GM06990 (cell line): ENCODE measurements around the gene LATS1.
"Not testable (repeated sequence)": the region's sequence is repeated elsewhere in the genome, so short reads cannot be mapped to it uniquely, and the experiment has no call there.

Experiments used
- DNase-seq: peaks from one replicate; pipeline ENCODE4 v3.0.0-alpha.2; 2011; ENCODE audit not compliant: insufficient read length; ENCODE audit errors: extremely low read depth
- H3K27me3 ChIP-seq: replicated peaks from 2 replicates; pipeline ENCODE4 v1.6.0; 2011; ENCODE audit warnings: low read length; ENCODE audit not compliant: control insufficient read depth, insufficient read depth
- H3K36me3 ChIP-seq: 2 replicates; pipeline ENCODE4 v1.5.1; 2011; ENCODE audit warnings: low read length; ENCODE audit not compliant: control insufficient read depth, insufficient read depth
- H3K4me3 ChIP-seq: replicated peaks from 2 replicates; pipeline ENCODE4 v1.5.1; 2011; ENCODE audit warnings: low read depth, mild to moderate bottlenecking, control low read depth, low read length
- TF ChIP-seq, protein P1 (sequence below): IDR thresholded peaks from 2 replicates; pipeline ENCODE4 v1.5.1; 2011; ENCODE audit warnings: low read length, control low read depth, mild to moderate bottlenecking, inconsistent platforms; ENCODE audit not compliant: insufficient read depth, poor library complexity, severe bottlenecking

The LATS1 gene

GRCh38 chr6:149750136-149750609 lies 32.3 kb upstream of the LATS1 start:
- DNase-seq, result no peak

DNA sequence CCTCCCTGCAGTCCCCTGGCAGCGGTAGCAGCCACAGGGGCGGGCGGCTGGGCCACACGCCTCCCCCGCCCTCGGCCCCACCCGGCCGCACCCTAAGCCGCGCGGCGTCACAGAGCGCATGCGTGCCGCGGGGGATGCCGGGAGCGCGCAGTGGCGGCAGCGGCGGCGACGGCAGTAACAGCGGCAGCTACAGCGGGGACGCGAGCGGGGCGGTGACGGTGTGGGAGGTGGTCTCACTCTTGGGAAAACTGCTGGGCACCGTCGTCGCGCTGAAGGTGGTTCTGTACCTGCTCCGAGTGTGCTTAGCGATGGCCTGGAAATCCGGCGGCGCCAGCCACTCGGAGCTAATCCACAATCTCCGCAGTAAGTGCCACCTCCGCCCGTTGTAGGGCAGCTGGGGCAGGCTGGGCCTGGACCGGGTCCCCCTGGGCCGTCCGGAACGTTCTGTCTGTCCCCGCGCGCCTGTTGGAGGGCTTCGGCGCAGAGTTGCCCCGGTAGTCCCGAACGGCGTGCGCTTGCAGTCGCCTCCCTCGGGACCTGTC lies 31.8 kb upstream of the LATS1 start, which contains the start of gene PCMT1:
Gene PCMT1, plus strand, starts transcription at position 148 of the 542 bp plus-strand sequence. Its CDS starts 161 bp downstream, at position 309.
- no peaks in the 10 kb centered on the region for H3K36me3 ChIP-seq
- peak; percentile 96 for DNase-seq
- TF ChIP-seq, protein P1, sequence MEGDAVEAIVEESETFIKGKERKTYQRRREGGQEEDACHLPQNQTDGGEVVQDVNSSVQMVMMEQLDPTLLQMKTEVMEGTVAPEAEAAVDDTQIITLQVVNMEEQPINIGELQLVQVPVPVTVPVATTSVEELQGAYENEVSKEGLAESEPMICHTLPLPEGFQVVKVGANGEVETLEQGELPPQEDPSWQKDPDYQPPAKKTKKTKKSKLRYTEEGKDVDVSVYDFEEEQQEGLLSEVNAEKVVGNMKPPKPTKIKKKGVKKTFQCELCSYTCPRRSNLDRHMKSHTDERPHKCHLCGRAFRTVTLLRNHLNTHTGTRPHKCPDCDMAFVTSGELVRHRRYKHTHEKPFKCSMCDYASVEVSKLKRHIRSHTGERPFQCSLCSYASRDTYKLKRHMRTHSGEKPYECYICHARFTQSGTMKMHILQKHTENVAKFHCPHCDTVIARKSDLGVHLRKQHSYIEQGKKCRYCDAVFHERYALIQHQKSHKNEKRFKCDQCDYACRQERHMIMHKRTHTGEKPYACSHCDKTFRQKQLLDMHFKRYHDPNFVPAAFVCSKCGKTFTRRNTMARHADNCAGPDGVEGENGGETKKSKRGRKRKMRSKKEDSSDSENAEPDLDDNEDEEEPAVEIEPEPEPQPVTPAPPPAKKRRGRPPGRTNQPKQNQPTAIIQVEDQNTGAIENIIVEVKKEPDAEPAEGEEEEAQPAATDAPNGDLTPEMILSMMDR, result no peak
- H3K4me3 ChIP-seq, result peak within 1 kb of the TSS; percentile 100
- H3K27me3 ChIP-seq, result no peaks in the 10 kb centered on the region

More at GRCh38 chr6:149750136-149750609, 32.3 kb upstream of the LATS1 start:
- Histone ChIP-seq H3K36me3 (no peaks in the 10 kb centered on the region), H3K4me3 (peak overlapping the region; percentile 100), H3K27me3 (no peaks in the 10 kb centered on the region)
- TF ChIP-seq, protein P1, result no peak

DNA sequence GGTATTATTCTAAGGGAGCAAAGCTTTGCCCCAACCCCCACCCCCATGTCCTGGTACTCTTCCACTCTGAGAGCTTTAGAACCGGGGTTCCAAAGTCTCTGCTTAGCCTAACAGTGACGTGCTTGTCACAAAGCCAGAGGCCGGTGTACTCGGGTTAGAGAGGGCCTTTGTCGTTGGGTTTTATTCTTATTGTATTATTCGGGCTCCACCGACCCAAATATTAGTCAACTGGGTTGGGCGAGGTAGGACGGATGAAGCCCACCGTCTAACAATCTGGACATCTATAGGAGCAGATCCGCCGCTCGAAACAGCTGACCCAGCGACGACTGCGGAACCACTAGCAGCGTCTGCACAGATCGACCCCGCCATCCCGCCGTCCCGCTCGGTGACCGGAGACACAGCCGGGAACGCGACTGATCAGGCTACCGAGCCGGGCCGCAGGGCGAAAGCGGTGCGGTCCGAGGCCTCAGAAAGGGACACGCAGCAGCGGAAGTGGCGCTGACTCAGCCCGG lies 31.2 kb upstream of the LATS1 start:
- H3K4me3 ChIP-seq, result peak overlapping the region; percentile 100
- not testable (repeated sequence) for H3K27me3 ChIP-seq, H3K36me3 ChIP-seq, DNase-seq

DNA sequence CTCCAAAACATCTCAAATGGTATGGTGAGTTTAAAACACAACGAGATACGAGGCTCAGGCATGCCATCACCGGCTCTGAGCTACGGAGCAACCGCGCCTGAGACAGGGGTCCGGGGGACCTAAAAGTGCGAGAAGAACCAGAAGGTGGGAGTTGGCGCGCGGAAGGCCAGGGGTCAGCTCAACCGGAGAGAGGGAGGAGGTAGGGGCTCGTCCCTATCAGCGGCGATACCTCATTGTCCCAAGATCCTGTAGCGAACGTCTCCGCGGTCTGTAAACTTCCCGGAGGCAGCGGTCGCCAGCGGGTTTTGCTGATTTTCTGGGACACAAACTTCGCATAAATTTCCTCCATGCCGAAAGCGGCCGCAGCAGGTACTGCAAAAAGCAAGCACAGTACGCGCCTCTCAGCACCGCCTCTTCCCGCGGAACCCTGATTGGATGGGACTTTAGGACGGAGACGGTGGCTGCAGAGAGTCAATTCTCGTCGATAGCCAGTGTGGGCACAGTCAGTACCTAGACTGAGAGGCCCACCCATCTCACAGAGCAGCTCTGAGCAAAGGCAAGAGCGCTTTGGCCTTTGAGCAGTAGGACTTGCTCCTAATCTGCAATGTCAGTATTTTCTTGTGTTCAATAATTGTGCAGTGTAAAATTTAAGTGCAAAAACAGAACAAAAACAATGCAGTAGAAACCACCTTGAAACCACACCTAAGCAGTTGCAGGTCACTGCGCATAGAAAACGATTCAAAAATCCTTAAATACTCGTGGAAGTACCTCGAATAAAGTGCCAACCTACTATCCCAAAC lies 28.4 kb upstream of the LATS1 start, which contains the start of gene NUP43:
Gene NUP43, minus strand, starts transcription at position 383 of the 800 bp plus-strand sequence. Its CDS starts 34 bp downstream, at position 349.
- TF ChIP-seq, protein P1, result peak; percentile 25
- Histone ChIP-seq H3K36me3 (no peaks in the 10 kb centered on the region; the same call in none of the 2 replicates), H3K27me3 (no peaks in the 10 kb centered on the region), H3K4me3 (peak within 1 kb of the TSS; percentile 94)
- peak; percentile 86 for DNase-seq

DNA sequence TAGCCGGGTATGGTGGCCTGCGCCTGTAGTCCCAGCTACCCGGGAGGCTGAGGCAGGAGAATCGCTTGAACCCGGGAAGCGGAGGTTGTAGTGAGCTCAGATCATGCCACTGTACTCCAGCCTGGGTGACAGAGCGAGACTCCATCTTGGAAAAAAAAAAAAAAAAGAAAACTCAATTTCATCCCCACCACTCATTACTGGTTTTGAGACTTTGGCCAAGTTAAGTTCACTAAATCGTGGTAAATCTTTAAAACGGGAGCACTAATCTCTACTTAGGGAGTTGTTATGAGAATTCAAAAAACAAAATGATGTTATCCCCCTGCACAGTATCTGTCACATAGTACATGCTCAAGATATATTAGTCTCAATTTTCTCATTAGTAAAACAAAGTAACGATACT lies 27.4 kb upstream of the LATS1 start:
- H3K4me3 ChIP-seq, result peak overlapping the region; percentile 94
- not testable (repeated sequence) for DNase-seq, H3K27me3 ChIP-seq, H3K36me3 ChIP-seq

GRCh38 chr6:149734915-149735314 lies 17.0 kb upstream of the LATS1 start:
- Histone ChIP-seq H3K4me3 (no peak overlapping the region), H3K27me3 (no peaks in the 10 kb centered on the region), H3K36me3 (peaks cover 9% of the 10 kb centered on the region)
- DNase-seq, result no peak
- TF ChIP-seq, protein P1, result no peak
